Bronchial epithelial cell (primary cell): ENCODE results near the gene LSM3. TPM values are rescaled to one million over a fixed set of nuclear protein-coding genes. Genes with fewer than 3 reads are reported as not detected.

ENCODE experiments used
- DNase-seq: peaks from one replicate; pipeline ENCODE4 v3.0.0-alpha.2; 2010; ENCODE audit warnings: low read depth
- FAIRE-seq: peaks from 2 replicates; lab custom pipeline; 2011; peaks lifted over from hg19 to GRCh38; lab: Jason Lieb, UNC
- H3K27me3 ChIP-seq: 2 replicates; pipeline ENCODE4 v1.5.1; 2011; ENCODE audit warnings: low read length; ENCODE audit not compliant: control insufficient read depth, insufficient read depth
- H3K36me3 ChIP-seq: 2 replicates; pipeline ENCODE4 v1.5.1; 2011; ENCODE audit warnings: low read length; ENCODE audit not compliant: control insufficient read depth, insufficient read depth
- H3K4me3 ChIP-seq: 2 replicates; pipeline ENCODE4 v1.5.1; 2011; ENCODE audit warnings: mild to moderate bottlenecking, low read depth, low read length, control low read depth
- CTCF ChIP-seq: IDR thresholded peaks from 2 replicates; pipeline ENCODE4 v1.5.1; 2011; ENCODE audit warnings: mild to moderate bottlenecking, moderate library complexity, low read length, control low read depth, inconsistent platforms; ENCODE audit not compliant: insufficient read depth, severe bottlenecking
- total RNA-seq: library from RNA; depleted of rRNA; stranded (reverse); fragments of >200 nt; gene quantifications from 2 replicates; pipeline ENCODE4 v1.2.1, GENCODE V29; 2014

The LSM3 gene
- total RNA-seq, 1 donor from 2014 or later = 6.6 TPM

DNA sequence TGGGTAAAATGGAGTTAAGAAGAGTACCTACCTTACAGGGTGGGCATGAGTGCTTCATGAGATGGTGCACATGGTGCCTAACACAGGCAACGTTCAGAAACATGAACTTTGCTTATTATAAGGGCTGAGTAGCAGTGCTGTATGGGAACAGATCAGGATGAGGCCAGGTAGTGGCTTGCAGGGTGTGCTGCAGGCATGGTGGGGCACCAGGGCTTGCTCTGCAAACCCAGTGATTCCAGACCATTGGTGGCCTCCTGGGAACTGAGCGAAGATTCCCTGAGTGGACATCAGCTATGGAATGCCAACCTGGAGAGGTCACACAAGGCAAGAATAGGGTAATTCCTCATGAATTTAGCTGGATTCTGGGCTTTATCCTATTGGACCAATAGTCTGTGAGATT lies 37.9 kb upstream of the LSM3 start:
- FAIRE-seq = no peak
- no peak for TF ChIP-seq CTCF

GRCh38 chr3:14141144-14141543 lies 37.5 kb upstream of the LSM3 start:
- no peak for TF ChIP-seq CTCF
- Histone ChIP-seq H3K36me3 (peaks cover 21% of the 10 kb centered on the region), H3K4me3 (no peak overlapping the region), H3K27me3 (no peaks in the 10 kb centered on the region)
- no peak for FAIRE-seq
- no peak for DNase-seq

More for the DNA sequence above, 37.9 kb upstream of the LSM3 start:
- no peaks in the 10 kb centered on the region for H3K27me3 ChIP-seq
- DNase-seq = no peak
- no peak overlapping the region for H3K4me3 ChIP-seq
- H3K36me3 ChIP-seq = peaks cover 22% of the 10 kb centered on the region

DNA sequence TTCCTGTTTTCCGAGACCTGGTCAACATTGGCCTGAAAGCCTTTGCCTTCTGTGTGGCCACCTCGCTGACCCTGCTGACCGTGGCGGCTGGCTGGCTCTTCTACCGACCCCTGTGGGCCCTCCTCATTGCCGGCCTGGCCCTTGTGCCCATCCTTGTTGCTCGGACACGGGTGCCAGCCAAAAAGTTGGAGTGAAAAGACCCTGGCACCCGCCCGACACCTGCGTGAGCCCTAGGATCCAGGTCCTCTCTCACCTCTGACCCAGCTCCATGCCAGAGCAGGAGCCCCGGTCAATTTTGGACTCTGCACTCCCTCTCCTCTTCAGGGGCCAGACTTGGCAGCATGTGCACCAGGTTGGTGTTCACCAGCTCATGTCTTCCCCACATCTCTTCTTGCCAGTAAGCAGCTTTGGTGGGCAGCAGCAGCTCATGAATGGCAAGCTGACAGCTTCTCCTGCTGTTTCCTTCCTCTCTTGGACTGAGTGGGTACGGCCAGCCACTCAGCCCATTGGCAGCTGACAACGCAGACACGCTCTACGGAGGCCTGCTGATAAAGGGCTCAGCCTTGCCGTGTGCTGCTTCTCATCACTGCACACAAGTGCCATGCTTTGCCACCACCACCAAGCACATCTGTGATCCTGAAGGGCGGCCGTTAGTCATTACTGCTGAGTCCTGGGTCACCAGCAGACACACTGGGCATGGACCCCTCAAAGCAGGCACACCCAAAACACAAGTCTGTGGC lies 36.8 kb upstream of the LSM3 start:
- Histone ChIP-seq H3K27me3 (no peaks in the 10 kb centered on the region), H3K36me3 (peaks cover 24% of the 10 kb centered on the region), H3K4me3 (no peak overlapping the region)
- TF ChIP-seq CTCF = no peak
- no peak for FAIRE-seq
- no peak for DNase-seq

DNA sequence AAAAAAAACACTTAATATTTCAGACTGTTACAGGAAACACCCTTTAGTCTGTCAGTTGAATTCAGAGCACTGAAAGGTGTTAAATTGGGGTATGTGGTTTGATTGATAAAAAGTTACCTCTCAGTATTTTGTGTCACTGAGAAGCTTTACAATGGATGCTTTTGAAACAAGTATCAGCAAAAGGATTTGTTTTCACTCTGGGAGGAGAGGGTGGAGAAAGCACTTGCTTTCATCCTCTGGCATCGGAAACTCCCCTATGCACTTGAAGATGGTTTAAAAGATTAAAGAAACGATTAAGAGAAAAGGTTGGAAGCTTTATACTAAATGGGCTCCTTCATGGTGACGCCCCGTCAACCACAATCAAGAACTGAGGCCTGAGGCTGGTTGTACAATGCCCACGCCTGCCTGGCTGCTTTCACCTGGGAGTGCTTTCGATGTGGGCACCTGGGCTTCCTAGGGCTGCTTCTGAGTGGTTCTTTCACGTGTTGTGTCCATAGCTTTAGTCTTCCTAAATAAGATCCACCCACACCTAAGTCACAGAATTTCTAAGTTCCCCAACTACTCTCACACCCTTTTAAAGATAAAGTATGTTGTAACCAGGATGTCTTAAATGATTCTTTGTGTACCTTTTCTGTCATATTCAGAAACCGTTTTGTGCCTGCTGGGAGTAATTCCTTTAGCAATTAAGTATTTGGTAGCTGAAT lies 35.9 kb upstream of the LSM3 start:
- Histone ChIP-seq H3K4me3 (no peak overlapping the region), H3K36me3 (peaks cover 28% of the 10 kb centered on the region)
- FAIRE-seq = no peak

DNA sequence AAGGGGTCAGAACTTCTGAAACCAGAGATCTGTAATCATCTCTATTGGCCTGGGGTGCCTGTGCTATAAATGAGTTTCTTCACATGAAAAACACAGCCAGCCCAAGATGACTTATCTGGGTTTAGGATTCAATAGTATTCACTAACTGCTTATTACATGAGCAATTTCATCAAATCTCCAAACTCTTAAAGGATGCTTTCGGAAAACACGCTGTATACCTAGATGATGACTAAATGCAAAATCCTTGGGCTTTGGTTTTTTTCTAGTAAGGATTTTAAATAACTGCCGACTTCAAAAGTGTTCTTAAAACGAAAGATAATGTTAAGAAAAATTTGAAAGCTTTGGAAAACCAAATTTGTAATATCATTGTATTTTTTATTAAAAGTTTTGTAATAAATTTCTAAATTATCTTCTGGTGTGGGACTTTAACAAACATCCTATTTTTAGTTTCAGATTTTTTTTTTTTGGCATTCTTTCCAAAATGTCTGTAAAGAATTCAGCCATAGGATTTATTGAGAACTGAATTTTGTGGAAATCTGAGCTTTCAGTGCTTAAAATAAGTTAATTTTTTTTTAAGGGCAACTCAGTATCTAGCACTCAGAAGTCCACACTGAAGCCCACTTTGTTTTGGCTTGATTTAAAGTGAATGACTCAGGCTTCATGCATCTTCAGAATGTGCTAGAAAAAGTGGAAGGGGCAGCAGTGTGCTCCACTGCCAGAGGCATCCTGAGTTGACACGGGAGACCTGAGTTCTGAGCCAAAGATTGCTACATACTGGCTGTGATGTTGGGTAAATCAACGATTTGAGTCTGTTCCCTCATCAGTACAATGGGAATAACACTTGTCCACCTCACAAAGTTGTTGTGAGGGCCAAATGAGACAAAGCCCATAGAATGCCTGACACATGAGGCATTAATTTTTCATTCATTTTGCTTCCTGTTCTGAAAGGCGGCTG lies 35.1 kb upstream of the LSM3 start:
- TF ChIP-seq CTCF = no peak
- H3K4me3 ChIP-seq = no peak overlapping the region
- H3K36me3 ChIP-seq = peaks cover 32% of the 10 kb centered on the region
- DNase-seq (peak; percentile 91), FAIRE-seq (no peak)
- H3K27me3 ChIP-seq = no peaks in the 10 kb centered on the region

More for the DNA sequence above, 35.9 kb upstream of the LSM3 start:
- DNase-seq = peak; percentile 43
- no peaks in the 10 kb centered on the region for H3K27me3 ChIP-seq
- no peak for TF ChIP-seq CTCF
